Gastrocnemius medialis (tissue), 4 donors: ENCODE data around the gene GABARAPL2. TPM values are rescaled to one million over a fixed set of nuclear protein-coding genes. Genes with fewer than 3 reads are reported as not detected.
A peak's percentile ranks its signal among the peaks of the same experiment; 100 is the strongest.

Experiments
- ATAC-seq, 2 donors: fragments of 150-250 bp; one replicate each; pipeline ENCODE4 v1.9.1; 2016
- DNase-seq, 2 donors: peaks; one replicate each; pipeline ENCODE4 v3.0.0-alpha.2; 2019
- H3K27ac ChIP-seq, 4 donors: fragments of 200-600 bp; sonication (generic); 1 replicate in 1 of 4; 2 replicates in 3 of 4; pipeline ENCODE4 v1.5.1; 2016 to 2018; ENCODE audit warnings: mild to moderate bottlenecking in 2 of 4, moderate library complexity in 1 of 4
- H3K27me3 ChIP-seq, 3 donors: fragments of 200-600 bp; sonication (generic) in 2 of 3; 1 replicate in 1 of 3; 2 replicates in 2 of 3; pipeline versions ENCODE4 v1.5.1 to v1.6.0; 2016 to 2019; ENCODE audit warnings: mild to moderate bottlenecking in 1 of 3, moderate library complexity in 1 of 3
- H3K36me3 ChIP-seq, 2 donors: fragments of 200-600 bp; sonication (generic) in 1 of 2; one replicate each; pipeline ENCODE4 v1.5.1; 2017 to 2018
- H3K4me1 ChIP-seq, 2 donors: fragments of 200-600 bp; sonication (generic) in 1 of 2; one replicate each; pipeline ENCODE4 v1.5.1; 2016 to 2017; ENCODE audit warnings: mild to moderate bottlenecking in 2 of 2
- H3K4me3 ChIP-seq, 4 donors: fragments of 200-600 bp; sonication (generic) in 3 of 4; 1 replicate in 1 of 4; 2 replicates in 3 of 4; pipeline ENCODE4 v1.5.1; 2016 to 2019; ENCODE audit warnings: mild to moderate bottlenecking in 2 of 4
- H3K9me3 ChIP-seq, 3 donors: fragments of 200-600 bp; sonication (generic) in 2 of 3; 1 replicate in 1 of 3; 2 replicates in 2 of 3; pipeline ENCODE4 v1.5.1; 2016 to 2019
- POLR2A ChIP-seq, 2 donors: fragments of 450-650 bp; IDR thresholded peaks; one replicate each; pipeline ENCODE4 v1.6.1; 2017; ENCODE audit warnings: antibody characterized with exemption in 2 of 2, mild to moderate bottlenecking in 2 of 2, moderate library complexity in 2 of 2
- in situ Hi-C, 4 donors: fragments of 200-750 bp; cut with MboI; loops; one replicate each; pipeline versions ENCODE4 v1.15.0 to v1.8.0; 2017; ENCODE audit warnings: low sequenced_read_pairs in 4 of 4
- intact Hi-C: fragments of 100-400 bp; cut with DNase I; formaldehyde crosslinking; loops from one replicate; pipeline ENCODE4 v1.15.1; 2023; ENCODE audit warnings: low total_unique reads
- total RNA-seq, 4 donors: library from RNA; depleted of rRNA; stranded (reverse); fragments of >200 nt; gene quantifications; one replicate each; pipeline versions ENCODE4 v1.1.0 to v1.2.3, GENCODE V29; 2016
- TF ChIP-seq, protein P1 (sequence below), 5 experiments: fragments of 450-650 bp in 3 of 5; fragments of 200-600 bp in 2 of 5; sonication (generic) in 2 of 5; IDR thresholded peaks in 4 of 5; conservative IDR thresholded peaks in 1 of 5; 1 replicate in 4 of 5; 2 replicates in 1 of 5; pipeline ENCODE4 v1.5.1; 2016 to 2019; ENCODE audit warnings: antibody characterized with exemption in 5 of 5, mild to moderate bottlenecking in 3 of 5, moderate library complexity in 3 of 5

Gene GABARAPL2
- total RNA-seq, 4 donors from 2014 or later = 92.2 to 137 (median 117) TPM

DNA sequence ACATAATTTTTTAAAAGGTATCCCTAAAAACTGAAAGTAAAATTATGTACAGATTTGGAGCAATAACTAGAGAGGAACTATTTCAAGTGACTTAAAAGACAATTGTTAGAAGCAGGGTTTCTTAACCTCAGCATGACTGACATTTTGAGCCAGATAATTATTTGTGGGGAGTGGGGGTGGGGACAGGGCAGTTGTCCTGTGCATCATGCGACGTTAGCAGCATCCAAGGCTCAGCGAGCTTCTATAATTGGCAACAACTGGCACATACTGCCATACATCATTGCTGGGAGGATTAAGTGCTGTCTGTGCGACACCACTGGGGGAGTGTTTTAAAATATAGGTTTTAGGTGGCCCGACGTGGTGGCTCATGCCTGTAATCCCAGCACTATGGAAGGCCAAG, 27.1 kb downstream of the GABARAPL2 start:
- TF ChIP-seq POLR2A (IDR thresholded peaks at IDR 0.05) = no peak
- TF ChIP-seq, protein P1, sequence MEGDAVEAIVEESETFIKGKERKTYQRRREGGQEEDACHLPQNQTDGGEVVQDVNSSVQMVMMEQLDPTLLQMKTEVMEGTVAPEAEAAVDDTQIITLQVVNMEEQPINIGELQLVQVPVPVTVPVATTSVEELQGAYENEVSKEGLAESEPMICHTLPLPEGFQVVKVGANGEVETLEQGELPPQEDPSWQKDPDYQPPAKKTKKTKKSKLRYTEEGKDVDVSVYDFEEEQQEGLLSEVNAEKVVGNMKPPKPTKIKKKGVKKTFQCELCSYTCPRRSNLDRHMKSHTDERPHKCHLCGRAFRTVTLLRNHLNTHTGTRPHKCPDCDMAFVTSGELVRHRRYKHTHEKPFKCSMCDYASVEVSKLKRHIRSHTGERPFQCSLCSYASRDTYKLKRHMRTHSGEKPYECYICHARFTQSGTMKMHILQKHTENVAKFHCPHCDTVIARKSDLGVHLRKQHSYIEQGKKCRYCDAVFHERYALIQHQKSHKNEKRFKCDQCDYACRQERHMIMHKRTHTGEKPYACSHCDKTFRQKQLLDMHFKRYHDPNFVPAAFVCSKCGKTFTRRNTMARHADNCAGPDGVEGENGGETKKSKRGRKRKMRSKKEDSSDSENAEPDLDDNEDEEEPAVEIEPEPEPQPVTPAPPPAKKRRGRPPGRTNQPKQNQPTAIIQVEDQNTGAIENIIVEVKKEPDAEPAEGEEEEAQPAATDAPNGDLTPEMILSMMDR (IDR thresholded peaks at IDR 0.05 in 4 of 5, conservative IDR thresholded peaks at IDR 0.05 in 1 of 5) = no peak
- peaks cover 0 to 14% of the 10 kb centered on the region in 2 donors for H3K36me3 ChIP-seq
- intact Hi-C loops = no loop called here
- peak overlapping the region; percentile 43 to 63 (median 60) for H3K27ac ChIP-seq
- DNase-seq (no peak), ATAC-seq (peak; percentile 57 to 65)
- in situ Hi-C loops = no loop called here
- H3K4me1 ChIP-seq = peaks cover 12 to 31% of the 10 kb centered on the region in 2 donors
- no peaks in the 10 kb centered on the region for H3K9me3 ChIP-seq
- no peaks in the 10 kb centered on the region for H3K27me3 ChIP-seq
- no peak overlapping the region for H3K4me3 ChIP-seq

DNA sequence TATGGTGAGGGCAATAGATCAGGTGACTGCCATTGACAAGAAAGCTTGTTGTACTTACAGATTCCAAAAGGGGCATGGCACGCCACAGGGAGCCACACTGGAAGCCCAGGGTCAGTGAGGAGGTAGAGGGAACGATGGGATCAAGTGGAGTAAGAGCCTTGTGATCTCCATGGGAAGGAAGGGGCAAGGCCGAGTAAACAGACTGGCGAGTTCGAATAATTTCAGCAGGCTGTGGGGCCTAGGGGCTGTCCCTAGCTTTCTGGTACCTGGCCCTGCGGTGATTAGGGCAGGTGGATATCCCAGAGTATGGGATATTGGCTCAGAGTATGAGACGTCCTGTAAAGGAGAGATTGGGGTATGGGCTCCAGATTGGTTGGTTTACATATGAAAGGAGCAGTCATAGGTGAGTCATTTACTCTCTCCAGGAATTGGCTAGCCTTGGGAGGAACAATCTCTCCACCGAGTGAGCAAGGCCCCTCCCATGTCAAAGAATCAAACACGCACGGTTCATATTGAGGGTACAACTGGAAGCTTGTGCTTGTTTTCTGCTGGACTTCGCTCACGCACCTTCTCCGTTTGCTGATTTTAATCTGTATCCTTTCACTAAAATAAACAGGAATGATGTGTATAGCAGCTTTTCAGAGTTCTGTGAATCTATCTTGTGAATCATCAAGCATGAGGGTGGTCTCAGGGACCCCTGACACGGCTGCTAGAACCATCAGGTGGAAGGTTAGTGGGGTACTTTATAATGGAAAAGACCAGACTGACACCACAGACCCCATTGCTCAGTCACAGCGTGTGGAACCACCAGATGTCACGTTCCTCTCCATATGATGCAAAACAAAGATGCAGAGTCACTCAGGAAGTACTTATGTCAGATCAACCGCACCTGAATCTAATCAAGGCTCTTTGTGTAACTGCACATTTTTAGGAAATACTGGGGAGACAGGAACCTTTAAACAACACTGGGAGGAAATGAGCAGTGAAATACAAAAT, 27.9 kb downstream of the GABARAPL2 start:
- intact Hi-C loops = no loop called here
- peak overlapping the region; percentile 43 to 63 (median 60) for H3K27ac ChIP-seq
- in situ Hi-C loops = no loop called here

DNA sequence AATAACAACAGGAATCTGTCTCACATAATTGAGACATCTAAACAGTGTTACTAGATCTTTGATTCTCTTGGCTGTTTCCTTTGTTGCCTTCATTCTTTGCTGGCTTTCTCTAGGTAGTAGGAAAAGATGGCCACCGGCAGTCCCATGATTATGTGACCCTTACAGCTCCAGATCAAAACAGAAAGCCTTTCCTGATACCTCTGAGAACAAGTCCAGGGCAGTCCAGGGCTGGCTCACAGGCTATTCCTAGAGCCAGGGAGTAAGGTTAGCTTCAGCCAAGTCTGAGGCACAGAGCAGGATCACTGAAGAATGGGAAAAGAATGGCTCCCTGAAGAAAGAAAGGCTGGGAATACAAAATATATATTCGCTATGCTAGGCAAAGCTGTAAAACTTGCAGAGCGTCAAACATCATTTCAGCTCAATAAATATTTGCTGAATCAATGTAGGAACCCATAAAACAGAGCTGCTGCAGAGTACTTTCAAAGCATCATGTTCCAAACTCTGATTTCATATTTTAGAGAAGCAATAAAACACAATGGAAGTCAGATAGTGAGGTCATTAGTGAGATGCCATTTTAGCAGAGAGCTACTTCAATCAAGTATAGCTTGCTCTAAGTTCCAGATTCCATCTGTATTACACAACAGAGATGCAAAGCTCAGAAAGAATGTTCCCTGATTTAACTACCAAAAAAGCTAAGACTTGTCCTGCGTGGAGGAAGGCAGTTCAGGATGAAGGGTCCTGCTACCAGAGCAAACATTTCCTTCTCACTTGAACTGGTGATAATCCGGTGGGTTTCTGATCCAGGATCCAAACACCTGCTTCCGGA, 33.5 kb downstream of the GABARAPL2 start:
- Histone ChIP-seq H3K36me3 (peaks cover 0 to 50% of the 10 kb centered on the region in 2 donors), H3K4me3 (no peak overlapping the region), H3K27ac (no peak overlapping the region), H3K27me3 (no peaks in the 10 kb centered on the region), H3K9me3 (no peaks in the 10 kb centered on the region), H3K4me1 (no peaks in the 10 kb centered on the region)
- intact Hi-C loops = no loop called here
- TF ChIP-seq, protein P1 (IDR thresholded peaks at IDR 0.05 in 4 of 5, conservative IDR thresholded peaks at IDR 0.05 in 1 of 5) = no peak
- DNase-seq = no peak
- in situ Hi-C loops = loop anchor here in 1 of 4 donors (25.0 kb wide), 1 partner anchor 1588 kb away; the partner anchor contains the start of genes MON1B and SYCE1L
- no peak for ATAC-seq

More for the DNA sequence above, 27.9 kb downstream of the GABARAPL2 start:
- no peak overlapping the region for H3K4me3 ChIP-seq
- peaks cover 0 to 14% of the 10 kb centered on the region in 2 donors for H3K36me3 ChIP-seq
- no peak for DNase-seq
- no peaks in the 10 kb centered on the region for H3K27me3 ChIP-seq
- ATAC-seq = peak; percentile 45 to 53
- H3K9me3 ChIP-seq = no peaks in the 10 kb centered on the region
- peaks cover 12 to 30% of the 10 kb centered on the region in 2 donors for H3K4me1 ChIP-seq
- TF ChIP-seq, protein P1 (IDR thresholded peaks at IDR 0.05 in 4 of 5, conservative IDR thresholded peaks at IDR 0.05 in 1 of 5) = no peak
- TF ChIP-seq POLR2A (IDR thresholded peaks at IDR 0.05) = no peak

DNA sequence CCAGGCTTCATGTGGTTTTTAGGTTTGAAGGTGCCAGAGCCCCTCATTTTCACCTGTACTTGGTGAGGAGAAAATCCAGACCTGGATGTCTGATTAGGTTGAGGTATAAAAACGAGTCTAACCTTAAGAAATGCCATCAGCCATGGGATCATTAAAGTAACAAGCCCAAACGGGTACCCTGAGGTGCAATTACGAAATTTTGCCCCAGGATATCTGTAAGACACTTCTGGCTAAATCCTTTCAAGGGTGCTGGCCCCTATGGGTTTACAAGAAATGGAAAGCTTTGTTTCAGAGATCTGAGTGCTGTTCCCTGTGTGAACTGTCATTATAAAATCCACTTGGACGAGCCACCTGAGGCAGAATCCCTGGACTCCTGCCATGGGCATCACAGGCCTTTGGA, 37.1 kb downstream of the GABARAPL2 start:
- Histone ChIP-seq H3K36me3 (peaks cover 0 to 58% of the 10 kb centered on the region in 2 donors), H3K4me3 (no peak overlapping the region), H3K27me3 (no peaks in the 10 kb centered on the region), H3K27ac (no peak overlapping the region), H3K9me3 (no peaks in the 10 kb centered on the region), H3K4me1 (no peaks in the 10 kb centered on the region)
- TF ChIP-seq, protein P1 (IDR thresholded peaks at IDR 0.05 in 4 of 5, conservative IDR thresholded peaks at IDR 0.05 in 1 of 5) = no peak
- no peak for TF ChIP-seq POLR2A (IDR thresholded peaks at IDR 0.05)
- in situ Hi-C loops = loop anchor here in 1 of 4 donors (25.0 kb wide), 1 partner anchor 1584 kb away; the partner anchor contains the start of genes MON1B and SYCE1L
- DNase-seq (no peak), ATAC-seq (no peak)
- intact Hi-C loops = no loop called here
